Measurements from ENCODE around the gene C1orf87.

Gene C1orf87

DNA sequence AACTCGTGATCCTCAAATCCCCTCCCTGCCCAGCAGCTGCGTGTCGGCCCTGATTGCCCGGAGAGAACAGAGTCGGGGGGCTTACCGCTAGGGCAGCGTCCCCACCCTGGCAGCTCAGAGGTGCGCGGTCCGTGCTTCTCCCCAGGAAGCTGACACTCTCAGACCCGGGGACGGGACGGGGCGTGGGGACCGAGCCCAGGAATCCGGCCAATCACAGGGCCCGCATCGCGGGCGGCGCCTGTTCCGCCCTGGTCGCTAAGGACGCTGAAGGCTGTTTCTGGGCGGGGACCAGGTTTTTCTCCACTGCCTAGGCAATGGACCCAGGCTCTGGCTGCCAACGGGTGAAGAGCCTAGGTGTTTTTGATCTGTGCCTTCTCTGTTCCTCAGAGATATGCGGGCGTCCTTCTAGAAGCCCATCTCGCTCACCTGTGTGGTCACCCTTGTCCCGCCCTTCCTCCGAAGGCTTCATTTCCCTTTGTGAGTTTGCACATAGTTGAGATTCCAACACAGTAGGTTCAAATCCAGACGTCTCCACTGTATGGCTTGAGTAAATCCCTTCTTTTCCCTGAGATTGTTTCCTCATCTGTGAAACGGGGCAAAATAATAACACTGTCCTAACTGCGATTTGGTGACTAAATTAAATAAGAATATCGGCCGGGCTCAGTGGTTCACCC, at the start of gene C1orf87:
TSS of gene C1orf87 (minus strand) at position 166 of the 674 bp plus-strand sequence. CDS start 1,127 bp downstream, outside the sequence.
- DNase-seq = peak in 2 of 10 donors; percentile 56 to 73
- intact Hi-C loops (cut with DNase I) = no loop called here

- intact Hi-C loops (cut with DNase I) = no loop called here
- no peak for DNase-seq
These were observed 44.5 kb upstream of the C1orf87 start for GRCh38 chr1:60118085-60118484.

DNA sequence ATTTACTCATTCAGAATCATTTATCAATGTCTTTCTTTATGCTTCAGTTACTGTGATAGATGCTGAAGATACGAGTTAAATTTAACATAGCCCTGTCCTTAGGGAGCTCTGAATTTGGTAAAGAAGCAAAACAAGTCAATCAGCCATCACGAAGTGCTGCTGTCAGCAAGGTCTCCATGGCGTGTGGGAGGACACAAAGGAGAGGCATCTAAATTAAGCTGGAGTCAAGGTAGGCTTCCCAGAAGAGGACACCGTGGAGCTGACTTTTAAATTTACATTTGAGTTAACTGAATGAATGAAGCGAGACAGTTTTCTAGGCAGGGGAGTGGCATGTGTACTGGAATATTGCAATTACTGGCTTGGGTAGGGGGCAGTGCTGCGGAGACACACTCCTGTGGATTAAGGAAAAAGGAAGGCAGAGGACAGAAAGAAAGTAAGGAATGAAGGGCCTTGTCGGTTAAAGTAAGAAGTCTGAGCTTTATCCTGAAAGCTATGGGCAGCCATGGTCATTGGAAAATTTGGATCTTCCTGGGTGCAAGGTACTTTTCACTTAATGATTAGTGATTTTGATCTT, 41.3 kb upstream of the C1orf87 start:
- intact Hi-C loops (cut with DNase I) = no loop called here
- no peak for DNase-seq

DNA sequence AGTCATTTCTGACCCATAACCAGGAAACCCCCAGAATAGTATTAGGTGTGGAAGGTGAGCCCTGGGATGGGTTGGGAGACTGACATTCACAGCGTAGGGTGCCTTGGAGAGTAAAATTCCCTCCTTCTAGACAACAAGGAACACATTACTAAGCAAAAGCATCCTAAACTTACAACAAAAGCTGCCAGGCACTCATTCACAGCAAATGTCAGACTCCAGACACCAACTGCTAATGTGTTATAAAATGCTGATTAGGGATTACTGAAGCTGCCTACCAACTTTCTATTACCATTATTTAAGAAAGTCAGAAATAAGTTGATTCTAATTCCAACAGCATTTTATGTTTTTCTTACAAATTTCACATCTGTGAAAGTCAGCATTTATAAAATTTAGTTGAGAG, 40.0 kb upstream of the C1orf87 start:
- DNase-seq = no peak
- intact Hi-C loops (cut with DNase I) = no loop called here

DNA sequence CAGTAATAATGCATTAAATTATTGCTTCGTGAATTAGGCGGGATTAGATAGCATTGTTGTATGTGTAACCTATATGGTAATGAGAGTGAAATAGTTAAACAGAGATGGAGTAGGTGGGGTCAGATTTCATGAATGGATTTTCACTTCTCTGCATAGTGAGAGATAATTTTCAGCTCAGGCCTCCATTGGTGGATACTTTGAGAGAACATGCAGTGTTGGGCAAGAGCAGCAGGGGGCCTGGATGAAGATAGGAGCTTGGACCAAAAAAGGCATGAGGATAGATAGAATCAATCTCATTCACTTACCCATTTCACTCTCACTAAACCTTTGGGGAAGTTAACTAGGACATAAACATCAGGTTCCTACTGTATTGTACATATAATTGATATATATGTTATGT, 39.5 kb upstream of the C1orf87 start:
- intact Hi-C loops (cut with DNase I) = no loop called here
- DNase-seq = no peak

- DNase-seq = no peak
- intact Hi-C loops (cut with DNase I) = no loop called here
These were observed 38.1 kb upstream of the C1orf87 start for GRCh38 chr1:60111716-60112115.

GRCh38 chr1:60111118-60111517, 37.5 kb upstream of the C1orf87 start:
- no peak for DNase-seq
- intact Hi-C loops (cut with DNase I) = no loop called here

GRCh38 chr1:60108196-60108595, 34.6 kb upstream of the C1orf87 start:
- DNase-seq = no peak
- intact Hi-C loops (cut with DNase I) = no loop called here

- DNase-seq = no peak
- intact Hi-C loops (cut with DNase I) = no loop called here
These were observed 29.6 kb upstream of the C1orf87 start for GRCh38 chr1:60103186-60103585.

DNA sequence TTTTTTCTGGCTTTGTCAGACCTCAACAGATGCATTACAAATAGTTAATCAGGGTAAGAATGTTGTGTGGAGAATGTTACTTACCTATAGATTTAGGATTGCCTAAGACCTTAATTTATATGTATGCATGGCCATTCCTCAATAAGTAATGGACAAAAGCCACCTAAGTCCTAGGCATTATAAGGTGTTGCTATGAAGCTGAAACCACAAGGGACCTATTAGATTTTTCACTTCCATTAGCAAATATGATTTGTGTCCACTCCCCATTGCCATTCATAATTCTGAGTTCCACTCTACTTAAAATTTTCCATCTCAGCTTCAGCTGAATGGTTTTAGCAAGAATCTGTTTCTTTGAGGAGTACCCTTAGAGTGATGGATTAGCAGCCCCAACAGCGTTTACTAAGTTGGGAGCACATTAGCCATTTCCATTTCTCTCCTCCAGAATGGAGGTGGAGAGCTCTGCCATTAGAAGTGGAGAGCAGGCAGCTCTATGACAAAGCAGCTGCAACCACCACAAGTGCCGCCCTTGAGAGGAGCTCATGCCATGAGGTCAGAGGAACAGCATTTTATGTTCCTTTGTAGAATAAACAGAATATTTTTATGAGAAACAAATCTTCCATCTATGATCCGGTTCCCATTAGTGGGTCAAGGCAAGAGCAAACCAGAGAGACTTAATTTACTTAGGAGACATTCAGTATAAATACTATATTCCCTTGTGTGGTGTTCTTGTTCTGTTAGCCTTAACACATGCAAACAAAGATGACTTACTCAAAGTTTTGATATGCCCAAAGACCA, 28.9 kb upstream of the C1orf87 start:
- DNase-seq = no peak
- intact Hi-C loops (cut with DNase I) = no loop called here

DNA sequence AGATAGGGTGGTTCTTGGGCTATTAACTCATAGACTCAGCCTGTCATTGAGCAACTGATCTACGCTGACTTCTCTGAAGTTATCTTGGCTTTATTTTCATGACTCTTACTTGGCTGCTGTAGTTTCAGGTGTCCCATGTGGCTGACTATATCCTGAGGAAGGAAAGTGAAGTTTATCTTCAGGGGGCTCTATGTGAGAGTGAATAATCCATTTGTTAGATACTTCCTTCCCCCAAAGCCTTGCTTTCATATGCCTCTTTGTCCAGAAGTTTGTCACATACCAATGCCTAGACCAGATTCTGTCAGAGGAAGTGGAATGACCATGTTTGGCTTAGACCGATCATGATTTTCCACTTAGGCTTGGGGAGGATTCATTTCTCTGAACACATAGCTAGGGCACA, 27.9 kb upstream of the C1orf87 start:
- intact Hi-C loops (cut with DNase I) = no loop called here
- no peak for DNase-seq

DNA sequence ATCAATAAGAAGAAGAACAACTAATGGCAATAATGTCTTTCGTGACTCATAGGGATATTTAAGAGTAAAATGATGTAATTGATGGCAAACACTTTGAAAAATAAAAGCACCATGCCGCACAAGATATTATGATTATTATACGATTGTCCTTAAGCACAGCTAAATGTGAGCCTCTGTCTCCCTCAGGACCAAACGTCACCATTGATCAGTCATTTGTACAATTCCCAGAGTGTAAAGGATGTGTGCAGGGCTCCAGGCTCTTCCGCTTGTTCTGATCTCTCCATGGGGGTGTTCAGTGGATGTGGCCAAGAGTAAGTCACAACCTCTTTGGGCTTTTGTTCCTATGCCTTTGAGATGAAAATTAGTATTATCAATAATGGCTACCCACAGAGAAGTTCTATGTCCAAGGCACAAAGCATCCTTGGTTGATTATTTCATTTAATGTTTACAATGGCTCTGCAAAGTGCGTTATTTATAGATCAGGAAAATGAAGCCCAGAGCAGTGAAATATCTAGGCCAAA, 17.7 kb upstream of the C1orf87 start:
- intact Hi-C loops (cut with DNase I) = no loop called here
- DNase-seq = no peak

DNA sequence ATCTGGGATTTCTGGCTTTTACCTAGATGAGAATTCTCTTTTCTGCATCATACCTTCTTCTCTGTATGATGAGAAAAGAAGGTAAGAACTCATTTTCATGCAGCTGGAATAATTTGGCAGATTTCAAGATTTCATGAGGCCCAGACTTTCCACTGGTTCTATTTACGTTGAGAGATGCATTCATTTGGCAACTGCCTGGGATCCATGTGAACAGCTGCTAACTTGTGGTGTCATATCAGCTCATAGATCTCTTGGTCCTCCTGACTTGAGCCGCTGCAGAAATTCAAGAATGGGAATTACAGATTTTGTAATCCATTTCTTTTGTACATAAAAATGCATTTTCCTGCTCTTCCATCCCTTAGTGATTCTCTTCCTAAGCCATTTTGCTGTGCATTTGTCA, 17.1 kb upstream of the C1orf87 start:
- intact Hi-C loops (cut with DNase I) = no loop called here
- DNase-seq = no peak

GRCh38 chr1:60088620-60089155, 15.1 kb upstream of the C1orf87 start:
- DNase-seq = no peak
- intact Hi-C loops (cut with DNase I) = no loop called here

DNA sequence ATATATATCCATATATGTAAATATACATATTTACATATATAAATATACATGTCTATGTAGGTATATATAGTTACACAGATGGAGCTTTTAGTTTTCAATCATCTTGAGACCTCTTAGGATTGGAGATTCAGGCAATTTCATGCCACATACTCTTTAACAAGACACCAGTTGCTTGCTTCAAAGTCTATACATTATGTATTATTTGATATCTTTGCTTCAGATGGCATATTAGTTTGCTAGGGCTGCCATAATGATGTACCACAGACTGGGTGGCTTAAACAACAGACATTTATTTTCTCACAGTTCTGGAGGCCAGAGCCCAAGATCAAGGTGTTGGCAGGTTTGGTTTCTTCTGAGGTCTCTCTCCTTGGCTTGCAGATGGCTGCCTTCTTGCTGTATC, 14.1 kb upstream of the C1orf87 start:
- DNase-seq = no peak
- intact Hi-C loops (cut with DNase I) = no loop called here

DNA sequence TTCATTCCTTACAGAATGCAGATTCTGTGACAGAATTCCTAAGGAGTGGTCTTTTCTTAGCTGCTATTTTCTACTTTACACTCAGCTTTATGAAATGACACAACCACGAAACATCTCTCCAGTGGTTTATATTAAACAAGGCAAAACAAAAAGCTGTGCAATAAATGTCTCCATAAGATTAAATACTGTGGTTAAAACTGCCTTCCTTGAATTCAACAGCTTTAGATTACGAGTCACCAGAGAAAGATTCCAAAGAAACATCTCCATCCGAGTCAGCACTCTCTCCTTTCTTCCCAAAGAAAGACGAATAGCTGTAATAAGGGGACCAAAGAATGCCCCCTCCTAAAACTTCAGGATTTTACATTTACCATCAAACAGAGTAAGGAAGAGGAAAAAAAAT, 4.6 kb upstream of the C1orf87 start:
- DNase-seq = no peak
- intact Hi-C loops (cut with DNase I) = no loop called here

- no peak for DNase-seq
- intact Hi-C loops (cut with DNase I) = no loop called here
These were observed 2.3 kb downstream of the C1orf87 start for GRCh38 chr1:60071296-60071695.

- intact Hi-C loops (cut with DNase I) = no loop called here
- no peak for DNase-seq
These were observed 3.9 kb downstream of the C1orf87 start for GRCh38 chr1:60069691-60070090.

DNA sequence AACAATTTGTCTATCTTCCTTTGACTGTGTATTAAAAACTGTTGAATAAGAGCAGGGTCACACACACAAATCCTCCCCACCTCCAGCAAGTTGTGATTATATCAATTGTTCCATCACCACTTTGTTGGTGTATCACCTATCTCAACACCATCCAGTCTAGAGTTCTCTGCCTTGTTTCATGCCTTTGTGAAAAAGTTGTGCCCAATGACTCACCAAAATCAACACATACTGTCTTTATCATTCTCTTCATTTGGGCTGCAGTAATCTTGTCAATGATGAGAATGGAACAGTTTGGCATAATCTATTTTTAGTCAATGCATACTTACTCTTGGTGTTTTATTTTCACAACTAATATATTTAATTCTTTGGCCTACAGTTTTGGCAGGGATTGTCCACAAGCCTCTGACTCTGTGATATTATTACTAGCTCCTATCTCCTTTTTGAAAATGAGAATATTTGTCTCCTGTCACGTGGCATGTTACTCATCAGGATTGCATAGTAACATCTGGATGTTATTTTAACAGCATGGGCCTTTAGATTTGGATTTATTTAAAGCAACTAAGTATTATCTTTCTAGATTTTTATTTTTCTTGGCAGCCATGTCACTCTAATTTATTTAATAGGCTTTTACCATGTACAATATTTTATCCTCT, 5.1 kb downstream of the C1orf87 start:
- intact Hi-C loops (cut with DNase I) = no loop called here
- no peak for DNase-seq

DNA sequence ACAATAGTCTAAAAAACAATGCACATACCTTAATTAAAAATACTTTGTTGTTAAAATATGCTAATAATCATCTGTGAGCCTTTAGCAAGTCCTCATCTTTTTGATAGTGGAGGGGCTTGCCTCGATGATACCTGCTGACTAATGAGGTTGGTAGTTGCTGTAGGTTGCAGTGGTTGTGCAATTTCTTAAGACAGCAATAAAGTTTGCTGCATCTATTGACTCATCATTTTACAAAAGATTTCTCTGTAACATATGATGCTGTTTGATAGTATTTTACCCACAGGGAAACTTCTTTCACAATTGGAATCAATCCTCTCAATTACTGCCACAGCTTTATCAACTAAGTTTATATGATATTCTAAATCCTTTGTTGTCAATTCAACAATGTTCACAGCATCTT, 7.6 kb downstream of the C1orf87 start:
- DNase-seq = no peak
- intact Hi-C loops (cut with DNase I) = no loop called here

GRCh38 chr1:60065199-60065598, 8.4 kb downstream of the C1orf87 start:
- intact Hi-C loops (cut with DNase I) = no loop called here
- no peak for DNase-seq

All from posterior cingulate gyrus (tissue), 11 donors.